HG03460 (cell line): Measurements from ENCODE around the gene OSTN.
"Not testable (repeated sequence)": the region's sequence is repeated elsewhere in the genome, so short reads cannot be mapped to it uniquely, and the experiment has no call there.

Experiments used
- ATAC-seq: cut with Tn5 transposase; IDR thresholded peaks from one replicate; pipeline ENCODE4 v1.9.1; 2021; ENCODE audit not compliant: unreplicated experiment

The OSTN gene

DNA sequence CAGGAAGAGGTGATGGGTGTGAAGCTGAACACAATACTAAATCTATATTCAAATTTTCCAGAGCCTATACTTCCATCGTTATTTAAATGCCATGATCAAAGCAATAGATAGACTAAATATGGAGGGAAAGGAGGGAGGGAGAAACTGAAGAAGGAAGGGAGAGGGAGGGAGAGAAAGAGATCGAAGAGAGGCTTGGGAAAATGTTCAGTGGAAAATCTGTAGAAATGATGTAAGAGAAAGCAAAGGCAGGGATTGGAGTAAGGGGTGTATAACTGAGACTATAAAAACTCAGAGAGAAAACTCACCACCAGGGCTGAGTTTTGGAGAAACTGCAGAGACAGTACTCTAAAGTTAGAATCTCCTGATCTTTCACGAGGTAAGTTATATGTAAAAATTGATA lies at the start of gene OSTN:
Gene OSTN, plus strand, starts transcription at position 310 of the 400 bp plus-strand sequence. CDS start 13,292 bp downstream, outside the sequence.
- no peak for ATAC-seq

- no peak for ATAC-seq
These were observed 47.4 kb upstream of the OSTN start for GRCh38 chr3:191151653-191152052.

DNA sequence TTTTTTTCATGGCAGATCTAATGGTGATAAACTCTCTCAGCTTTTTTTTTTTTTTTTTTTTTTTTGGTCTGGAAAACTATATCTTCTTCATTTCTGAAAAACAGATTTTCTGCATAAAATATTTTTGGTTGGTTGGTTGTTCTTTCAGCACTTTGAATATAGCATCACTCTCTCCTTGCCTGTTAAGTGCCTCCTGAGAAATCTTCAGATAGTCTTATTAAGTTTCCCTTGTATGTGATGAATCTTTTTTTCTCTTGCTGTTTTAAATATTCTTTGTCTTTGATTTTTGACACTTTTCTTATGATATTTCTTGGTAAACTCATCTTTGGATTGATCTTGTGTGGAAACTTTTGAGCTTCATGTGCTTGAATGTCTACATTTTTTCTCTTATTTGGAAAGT lies 44.2 kb upstream of the OSTN start:
- no peak for ATAC-seq

DNA sequence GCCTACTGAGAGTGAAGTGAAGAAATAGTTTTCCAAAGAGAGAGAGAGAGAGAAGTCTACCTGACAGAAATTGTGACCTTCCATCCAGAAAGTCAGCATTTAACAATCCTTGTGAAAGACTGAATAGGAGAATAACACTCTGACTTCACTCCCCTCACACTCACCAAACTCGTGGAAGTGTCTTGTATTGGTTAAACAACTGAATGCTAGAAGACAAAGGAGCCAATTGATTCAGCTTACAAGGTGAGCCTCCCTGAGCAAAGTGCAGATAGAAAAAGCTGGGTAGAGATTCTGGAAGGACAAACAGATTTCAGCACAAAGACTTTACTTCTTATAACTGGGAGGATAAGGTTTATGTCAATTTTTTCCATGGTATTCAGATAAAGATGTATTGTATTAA lies 40.8 kb upstream of the OSTN start:
- no peak for ATAC-seq

DNA sequence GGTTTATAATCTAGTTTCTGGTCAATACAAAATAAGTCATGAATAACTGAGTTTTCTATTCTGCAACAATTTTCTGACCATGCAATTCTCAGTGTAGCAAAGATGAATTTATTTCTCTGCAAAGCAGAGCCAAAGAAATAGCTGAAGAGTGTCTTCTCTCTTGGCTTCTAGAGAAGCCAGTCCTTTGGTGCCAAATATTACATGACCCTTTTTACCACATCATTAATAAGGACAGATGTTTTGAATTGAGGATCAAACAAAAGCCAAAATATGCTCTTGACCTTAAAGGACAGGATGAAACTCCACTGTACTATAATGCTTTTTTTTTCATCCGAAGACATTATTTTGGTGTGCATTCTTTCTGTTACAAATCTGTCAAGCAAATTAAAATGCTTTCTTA lies 40.2 kb upstream of the OSTN start:
- ATAC-seq: no peak

- no peak for ATAC-seq
These were observed 33.2 kb upstream of the OSTN start for GRCh38 chr3:191165802-191166201.

GRCh38 chr3:191166368-191166767 lies 32.7 kb upstream of the OSTN start:
- ATAC-seq: no peak

GRCh38 chr3:191169566-191169965 lies 29.5 kb upstream of the OSTN start:
- no peak for ATAC-seq

DNA sequence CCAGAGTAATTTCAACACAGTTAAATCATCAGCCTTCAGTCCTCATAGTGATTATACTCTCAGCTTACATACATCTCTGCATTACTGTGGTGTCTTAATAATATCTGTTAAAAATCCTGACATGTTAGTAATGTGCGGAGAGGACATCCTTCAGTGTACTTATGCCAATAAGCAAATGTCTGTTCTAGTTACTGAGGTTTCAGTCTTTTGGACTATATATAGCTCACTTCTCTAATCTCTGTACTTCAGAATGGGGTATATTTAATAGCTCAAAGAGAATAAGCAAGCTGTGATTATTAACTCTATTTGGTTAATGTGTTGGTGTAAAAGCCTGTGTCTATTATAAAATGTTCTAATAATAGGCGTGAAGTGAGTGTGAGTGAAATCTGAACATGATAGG lies 28.9 kb upstream of the OSTN start:
- no peak for ATAC-seq

DNA sequence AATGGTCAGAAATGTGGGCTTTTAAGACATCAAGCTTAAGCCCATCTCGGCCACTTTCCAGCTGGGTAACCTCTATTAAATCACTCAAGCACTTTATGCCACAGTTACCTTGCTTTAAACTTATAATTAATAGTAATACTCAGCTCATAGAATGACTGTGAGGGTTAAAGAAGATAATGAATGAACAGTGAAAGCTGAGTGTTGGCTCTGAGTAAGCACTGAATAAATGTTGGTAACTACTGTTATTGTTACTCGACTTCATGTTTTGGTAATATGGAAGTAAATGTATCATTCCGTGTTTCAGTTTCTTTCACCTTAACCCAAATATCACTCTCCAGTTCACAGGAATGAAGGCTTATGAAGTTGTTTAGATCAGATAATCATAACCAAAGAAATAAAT lies 23.9 kb upstream of the OSTN start:
- no peak for ATAC-seq

- ATAC-seq: no peak
These were observed 22.8 kb upstream of the OSTN start for GRCh38 chr3:191176038-191176785.

DNA sequence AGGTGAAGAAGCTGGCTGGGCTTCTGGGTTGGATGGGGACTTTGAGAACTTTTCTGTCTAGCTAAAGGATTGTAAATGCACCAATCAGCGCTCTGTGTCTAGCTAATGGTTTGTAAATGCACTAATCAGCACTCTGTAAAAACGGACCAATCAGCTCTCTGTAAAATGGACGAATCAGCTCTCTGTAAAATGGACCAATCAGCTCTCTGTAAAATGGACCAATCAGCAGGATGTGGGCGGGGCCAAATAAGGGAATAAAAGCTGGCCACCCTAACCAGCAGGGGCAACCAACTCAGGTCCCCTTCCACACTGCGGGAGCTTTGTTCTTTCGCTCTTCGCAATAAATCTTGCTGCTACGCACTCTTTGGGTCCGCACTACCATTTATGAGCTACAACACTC lies 13.7 kb upstream of the OSTN start:
- ATAC-seq: not testable (repeated sequence)

GRCh38 chr3:191188246-191188645 lies 10.8 kb upstream of the OSTN start:
- not testable (repeated sequence) for ATAC-seq

GRCh38 chr3:191192270-191192669 lies 6.8 kb upstream of the OSTN start:
- not testable (repeated sequence) for ATAC-seq

DNA sequence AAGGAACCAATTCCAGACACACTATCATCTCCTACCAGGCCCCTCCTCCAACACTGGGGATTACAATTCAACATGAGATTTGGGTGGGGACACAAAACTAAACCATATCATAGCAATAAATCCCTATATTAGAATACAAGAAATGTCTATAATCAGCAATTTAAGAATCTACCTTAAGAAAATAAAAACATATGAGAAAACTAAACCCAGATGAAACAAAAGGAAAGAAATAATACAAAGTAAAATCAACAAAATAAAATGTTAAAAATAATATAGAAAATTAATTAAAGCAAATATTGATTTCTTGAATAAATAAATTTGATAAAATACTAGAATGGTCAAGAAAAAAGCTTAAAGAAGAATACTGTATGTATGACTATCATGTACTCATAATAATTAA lies 6.1 kb upstream of the OSTN start:
- no peak for ATAC-seq

GRCh38 chr3:191197761-191198306 lies 1.2 kb upstream of the OSTN start:
- no peak for ATAC-seq

DNA sequence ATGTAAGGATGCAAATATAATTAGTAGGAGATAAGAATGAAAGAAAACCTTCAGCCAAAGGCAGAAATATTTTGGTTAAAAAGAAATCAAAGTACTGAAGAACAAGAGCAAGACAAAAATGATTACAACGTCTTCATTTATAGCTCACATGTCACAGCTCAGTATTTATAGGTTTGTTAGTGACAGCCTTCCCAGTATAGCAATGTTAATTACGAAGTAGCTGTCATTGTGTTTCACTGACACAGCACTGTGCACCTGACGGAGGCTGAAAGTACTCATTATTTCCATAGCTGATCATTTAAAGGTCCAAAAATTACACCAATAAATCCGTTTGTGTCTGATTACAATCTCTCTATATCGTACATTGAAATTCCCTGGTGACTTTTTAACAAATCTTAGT lies 561 bp upstream of the OSTN start:
- ATAC-seq: no peak

DNA sequence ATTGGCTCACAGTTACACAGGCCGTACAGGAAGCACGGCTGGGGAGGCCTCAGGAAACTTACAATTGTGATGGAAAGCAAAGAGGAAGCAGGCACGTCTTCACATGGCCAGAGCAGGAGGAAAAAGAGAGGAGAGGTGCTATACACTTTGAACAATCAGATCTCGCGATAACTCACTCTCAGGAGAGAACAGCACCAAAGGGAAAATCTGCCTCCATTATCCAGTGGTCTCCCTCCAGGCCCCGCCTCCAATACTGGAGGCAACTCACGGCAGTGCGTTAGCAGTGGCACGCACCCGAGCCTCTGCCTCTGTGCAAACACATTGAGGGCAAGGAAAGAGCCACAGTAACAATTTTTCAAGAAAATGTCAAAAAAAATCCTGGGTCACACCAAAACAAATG lies 11.0 kb downstream of the OSTN start:
- ATAC-seq: no peak

- ATAC-seq: no peak
These were observed 17.5 kb downstream of the OSTN start for GRCh38 chr3:191216510-191216909.

DNA sequence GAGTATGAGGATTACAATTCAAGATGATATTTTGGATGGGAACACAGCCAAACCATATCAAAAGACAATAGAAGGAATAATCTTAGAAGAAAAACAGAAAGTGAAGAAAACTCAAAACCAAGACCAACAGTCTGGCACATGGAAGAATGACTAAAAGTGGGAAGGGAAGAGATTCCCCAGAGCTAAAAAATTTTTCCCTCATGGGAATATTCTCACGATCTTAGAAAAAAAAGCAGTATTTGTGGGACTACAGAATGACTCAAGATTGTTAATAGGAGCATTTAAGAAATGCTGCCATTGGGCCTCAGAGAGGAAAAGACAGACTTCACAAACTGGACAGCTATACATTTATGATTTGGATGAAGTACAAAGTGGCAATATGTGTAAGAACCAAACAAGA lies 18.3 kb downstream of the OSTN start:
- ATAC-seq: no peak

DNA sequence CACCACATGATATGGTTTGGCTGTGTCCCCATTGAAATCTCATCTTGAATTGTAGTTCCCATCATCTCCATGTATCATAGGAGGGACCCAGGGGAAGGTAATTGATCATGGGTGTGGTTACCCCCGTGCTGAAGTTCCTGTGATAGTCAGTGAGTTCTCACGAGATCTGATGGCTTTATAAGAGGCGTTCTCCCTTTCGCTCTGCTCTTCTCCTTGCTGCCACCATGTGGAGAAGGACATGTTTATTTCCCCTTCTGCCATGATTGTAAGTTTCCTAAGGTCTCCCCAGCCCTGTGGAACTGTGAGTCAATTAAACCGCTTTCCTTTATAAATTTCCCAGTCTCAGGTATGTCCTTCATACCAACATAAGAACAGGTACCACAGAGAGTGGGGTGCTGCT lies 21.9 kb downstream of the OSTN start:
- no peak for ATAC-seq

DNA sequence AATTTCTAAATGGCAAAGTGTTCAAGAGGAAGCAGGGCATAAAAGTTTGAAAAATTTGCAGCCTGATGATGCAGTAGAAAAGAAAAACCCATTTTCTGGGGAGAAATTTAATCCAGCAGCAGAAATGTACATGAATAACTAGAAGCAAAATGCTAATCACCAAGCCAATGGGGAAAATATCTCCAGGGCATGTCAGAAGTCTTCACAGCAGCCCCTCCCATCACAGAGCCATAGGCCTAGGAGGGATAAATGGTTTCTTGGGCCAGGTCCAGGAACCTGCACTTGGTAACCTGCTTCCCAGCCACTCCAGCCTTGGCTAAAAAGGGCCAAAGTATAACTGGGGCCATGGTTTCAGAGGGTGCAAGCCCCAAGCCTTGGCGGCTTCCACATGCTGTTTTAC lies 22.6 kb downstream of the OSTN start:
- no peak for ATAC-seq

- ATAC-seq: no peak
These were observed 28.5 kb downstream of the OSTN start for GRCh38 chr3:191227541-191227940.
